ENCODE data around the gene GLOD5. TPM values are rescaled to one million over a fixed set of nuclear protein-coding genes. Genes with fewer than 3 reads are reported as not detected.
"Not testable (repeated sequence)": the region's sequence is repeated elsewhere in the genome, so short reads cannot be mapped to it uniquely, and the experiment has no call there.

GLOD5 gene
- total and polyA plus RNA-seq, 8 donors, result 0.37 to 0.99 (median 0.64) TPM; not detected in 4

DNA sequence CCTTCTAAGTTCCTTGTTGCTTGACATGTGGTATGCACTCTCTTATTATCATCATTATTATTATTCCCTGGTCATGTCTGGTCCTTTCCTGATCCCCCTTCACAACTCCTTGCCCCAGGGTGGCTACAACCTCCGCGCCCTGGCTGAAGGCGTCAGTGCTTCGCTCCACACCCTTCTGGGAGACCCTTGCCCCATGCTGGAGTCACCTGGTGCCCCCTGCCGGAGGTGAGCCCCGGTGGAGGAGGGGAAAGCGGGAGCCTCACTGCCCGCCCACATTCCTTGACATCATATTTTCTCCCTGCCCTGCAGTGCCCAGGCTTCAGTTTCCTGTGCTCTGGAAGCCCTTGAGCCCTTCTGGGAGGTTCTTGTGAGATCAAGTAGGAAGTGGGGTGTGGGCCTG is 53.7 kb downstream of the GLOD5 start:
- Histone ChIP-seq H3K36me3 (no peaks in the 10 kb centered on the region), H3K27me3 (no peaks in the 10 kb centered on the region), H3K27ac (no peak overlapping the region), H3K9me3 (no peaks in the 10 kb centered on the region), H3K4me1 (no peaks in the 10 kb centered on the region), H3K4me3 (no peak overlapping the region)
- intact Hi-C loops (cut with DNase I), result no loop called here
- DNase-seq (peak in 1 of 6 donors; percentile 36), ATAC-seq (no peak), FAIRE-seq (no peak)
- TF ChIP-seq, protein P1, sequence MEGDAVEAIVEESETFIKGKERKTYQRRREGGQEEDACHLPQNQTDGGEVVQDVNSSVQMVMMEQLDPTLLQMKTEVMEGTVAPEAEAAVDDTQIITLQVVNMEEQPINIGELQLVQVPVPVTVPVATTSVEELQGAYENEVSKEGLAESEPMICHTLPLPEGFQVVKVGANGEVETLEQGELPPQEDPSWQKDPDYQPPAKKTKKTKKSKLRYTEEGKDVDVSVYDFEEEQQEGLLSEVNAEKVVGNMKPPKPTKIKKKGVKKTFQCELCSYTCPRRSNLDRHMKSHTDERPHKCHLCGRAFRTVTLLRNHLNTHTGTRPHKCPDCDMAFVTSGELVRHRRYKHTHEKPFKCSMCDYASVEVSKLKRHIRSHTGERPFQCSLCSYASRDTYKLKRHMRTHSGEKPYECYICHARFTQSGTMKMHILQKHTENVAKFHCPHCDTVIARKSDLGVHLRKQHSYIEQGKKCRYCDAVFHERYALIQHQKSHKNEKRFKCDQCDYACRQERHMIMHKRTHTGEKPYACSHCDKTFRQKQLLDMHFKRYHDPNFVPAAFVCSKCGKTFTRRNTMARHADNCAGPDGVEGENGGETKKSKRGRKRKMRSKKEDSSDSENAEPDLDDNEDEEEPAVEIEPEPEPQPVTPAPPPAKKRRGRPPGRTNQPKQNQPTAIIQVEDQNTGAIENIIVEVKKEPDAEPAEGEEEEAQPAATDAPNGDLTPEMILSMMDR (IDR thresholded peaks at IDR 0.05), result no peak
- 87 to 88% methylated on average over 8 of the region's 8 CpGs for WGBS, 2 donors

DNA sequence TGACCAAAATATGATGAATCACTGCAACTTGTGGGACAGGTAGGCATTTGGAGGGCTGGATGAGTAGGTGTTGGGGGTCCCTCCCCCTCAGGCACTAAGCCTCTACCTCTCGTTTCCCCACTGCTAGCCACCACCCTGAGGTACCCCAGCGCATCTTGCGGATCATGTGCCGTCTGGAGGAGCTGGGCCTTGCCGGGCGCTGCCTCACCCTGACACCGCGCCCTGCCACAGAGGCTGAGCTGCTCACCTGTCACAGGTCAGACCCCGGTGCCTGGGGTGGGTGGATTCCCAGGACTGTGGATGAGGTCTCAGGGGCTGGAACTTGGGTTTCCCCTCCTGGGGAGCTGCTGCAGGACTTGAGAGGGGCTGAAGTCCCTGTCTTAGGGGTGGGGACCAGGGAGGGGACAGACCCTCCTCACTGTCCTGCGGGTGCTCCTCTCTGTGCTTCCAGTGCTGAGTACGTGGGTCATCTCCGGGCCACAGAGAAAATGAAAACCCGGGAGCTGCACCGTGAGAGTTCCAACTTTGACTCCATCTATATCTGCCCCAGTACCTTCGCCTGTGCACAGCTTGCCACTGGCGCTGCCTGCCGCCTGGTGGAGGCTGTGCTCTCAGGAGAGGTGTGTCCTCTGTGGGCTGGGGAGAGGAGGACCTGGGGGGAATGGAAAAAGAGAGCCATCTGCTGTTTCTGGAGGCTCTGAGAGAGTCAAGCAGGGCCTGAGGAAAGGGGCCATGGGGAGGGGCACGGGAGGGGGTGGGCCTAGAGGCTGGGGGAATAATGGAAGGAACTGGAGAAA is 54.7 kb downstream of the GLOD5 start:
- H3K27ac ChIP-seq, result no peak overlapping the region
- WGBS, 2 donors, result 81 to 95% methylated on average over 18 of the region's 18 CpGs
- no peaks in the 10 kb centered on the region for H3K36me3 ChIP-seq
- intact Hi-C loops (cut with DNase I), result no loop called here
- TF ChIP-seq, protein P1 (IDR thresholded peaks at IDR 0.05), result no peak
- H3K9me3 ChIP-seq, result no peaks in the 10 kb centered on the region
- DNase-seq (peak in 1 of 6 donors; percentile 33), FAIRE-seq (no peak), ATAC-seq (no peak)
- no peaks in the 10 kb centered on the region for H3K4me1 ChIP-seq
- H3K27me3 ChIP-seq, result no peaks in the 10 kb centered on the region
- no peak overlapping the region for H3K4me3 ChIP-seq

DNA sequence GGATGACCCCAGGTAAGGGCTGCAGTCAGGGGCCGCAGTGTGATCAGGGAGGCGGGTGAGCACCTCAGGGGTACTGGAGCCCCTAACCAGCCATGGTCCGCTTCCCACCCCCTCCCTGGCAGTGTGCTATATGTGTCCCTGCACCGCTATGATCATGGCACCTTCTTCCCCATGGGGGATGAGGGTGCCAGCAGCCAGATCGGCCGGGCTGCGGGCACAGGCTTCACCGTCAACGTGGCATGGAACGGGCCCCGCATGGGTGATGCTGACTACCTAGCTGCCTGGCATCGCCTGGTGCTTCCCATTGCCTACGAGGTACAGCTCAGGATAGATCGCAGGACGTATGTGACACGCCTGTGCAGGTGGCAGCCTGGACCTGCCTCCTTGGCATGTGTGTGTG is 56.6 kb downstream of the GLOD5 start:
- H3K4me3 ChIP-seq, result no peak overlapping the region
- H3K9me3 ChIP-seq, result no peaks in the 10 kb centered on the region
- H3K27me3 ChIP-seq, result no peaks in the 10 kb centered on the region
- WGBS, 2 donors, result 89 to 94% methylated on average over 15 to 16 of the region's 16 CpGs
- intact Hi-C loops (cut with DNase I), result no loop called here
- no peak overlapping the region for H3K27ac ChIP-seq
- H3K4me1 ChIP-seq, result no peaks in the 10 kb centered on the region
- DNase-seq (peak in 1 of 6 donors; percentile 51), ATAC-seq (no peak), FAIRE-seq (no peak)
- H3K36me3 ChIP-seq, result no peaks in the 10 kb centered on the region
- TF ChIP-seq, protein P1 (IDR thresholded peaks at IDR 0.05), result no peak

DNA sequence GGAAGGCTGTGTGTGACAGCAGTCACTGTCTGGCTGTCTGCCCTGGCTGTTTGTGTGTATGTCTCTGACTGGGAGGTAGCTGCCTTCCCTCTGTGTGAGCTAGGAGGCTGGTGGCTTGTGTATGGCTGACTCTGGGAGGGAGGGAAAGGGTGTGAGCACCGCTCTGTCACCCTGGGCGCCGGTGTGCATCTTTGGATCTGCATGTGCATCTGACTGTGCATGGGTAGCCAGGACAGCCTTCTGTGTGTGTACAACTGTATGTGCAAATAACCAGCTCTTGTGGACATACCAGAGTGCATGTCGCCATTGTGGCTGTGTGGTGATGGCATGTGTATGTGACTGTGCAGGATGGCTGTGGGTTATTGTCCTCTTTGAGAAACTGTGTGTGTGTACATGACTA is 57.3 kb downstream of the GLOD5 start:
- H3K27ac ChIP-seq, result no peak overlapping the region
- 72 to 97% methylated on average over 4 of the region's 4 CpGs for WGBS, 2 donors
- FAIRE-seq, result no peak
- H3K27me3 ChIP-seq, result no peaks in the 10 kb centered on the region
- intact Hi-C loops (cut with DNase I), result no loop called here
- H3K36me3 ChIP-seq, result no peaks in the 10 kb centered on the region
- no peaks in the 10 kb centered on the region for H3K9me3 ChIP-seq
- peak in 1 of 6 donors; percentile 41 for DNase-seq
- TF ChIP-seq, protein P1 (IDR thresholded peaks at IDR 0.05), result no peak
- ATAC-seq, result no peak
- no peak overlapping the region for H3K4me3 ChIP-seq
- no peaks in the 10 kb centered on the region for H3K4me1 ChIP-seq

DNA sequence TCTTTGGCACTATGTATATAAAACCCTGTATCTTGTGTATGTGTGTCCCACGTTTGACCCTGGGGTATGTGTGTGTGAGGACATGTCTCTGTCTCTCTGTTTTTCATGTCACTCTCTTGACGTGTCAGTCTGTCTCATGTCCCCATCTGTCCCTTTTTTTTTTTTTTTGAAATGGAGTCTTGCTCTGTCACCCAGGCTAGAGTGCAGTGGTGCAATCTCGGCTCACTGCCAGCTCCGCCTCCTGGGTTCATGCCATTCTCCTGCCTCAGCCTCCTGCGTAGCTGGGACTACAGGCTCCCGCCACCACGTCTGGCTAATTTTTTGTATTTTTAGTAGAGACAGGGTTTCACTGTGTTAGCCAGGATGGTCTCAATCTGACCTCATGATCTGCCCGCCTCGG is 57.8 kb downstream of the GLOD5 start:
- H3K27me3 ChIP-seq; H3K4me1 ChIP-seq; H3K36me3 ChIP-seq; H3K4me3 ChIP-seq; H3K9me3 ChIP-seq; FAIRE-seq; H3K27ac ChIP-seq; intact Hi-C loops (cut with DNase I); ATAC-seq: not testable (repeated sequence)
- DNase-seq, result peak in 1 of 6 donors; percentile 15
- 72 to 86% methylated on average over 9 of the region's 9 CpGs for WGBS, 2 donors
